GM12891 (cell line): ENCODE measurements around the gene RBM18.

Source experiments
- DNase-seq: peaks from one replicate; pipeline ENCODE4 v3.0.0; 2011; ENCODE audit warnings: low spot score; ENCODE audit not compliant: insufficient read length
- FAIRE-seq: peaks from 2 replicates; lab custom pipeline; 2011; peaks lifted over from hg19 to GRCh38; lab: Jason Lieb, UNC
- PAX5 ChIP-seq: IDR thresholded peaks from 2 replicates; pipeline ENCODE4 v1.6.1; 2011; ENCODE audit warnings: low read length, moderate library complexity, mild to moderate bottlenecking; ENCODE audit not compliant: insufficient read depth, severe bottlenecking
- POLR2A ChIP-seq: IDR thresholded peaks from 2 replicates; pipeline ENCODE4 v1.6.1; 2011; ENCODE audit warnings: low read depth, low read length, control low read depth
- POLR2AphosphoS5 ChIP-seq: IDR thresholded peaks from 2 replicates; pipeline ENCODE4 v1.6.1; 2011; ENCODE audit warnings: low read depth, low read length, control low read depth
- POU2F2 ChIP-seq: IDR thresholded peaks from 2 replicates; pipeline ENCODE4 v1.6.1; 2011; ENCODE audit warnings: low read depth, mild to moderate bottlenecking, control low read depth, low read length, moderate library complexity
- SPI1 ChIP-seq: IDR thresholded peaks from 2 replicates; pipeline ENCODE4 v1.6.1; 2011; ENCODE audit warnings: low read depth, low read length, control low read depth
- TAF1 ChIP-seq: IDR thresholded peaks from 2 replicates; pipeline ENCODE4 v1.6.1; 2011; ENCODE audit warnings: low read depth, low read length, control low read depth

RBM18 gene

DNA sequence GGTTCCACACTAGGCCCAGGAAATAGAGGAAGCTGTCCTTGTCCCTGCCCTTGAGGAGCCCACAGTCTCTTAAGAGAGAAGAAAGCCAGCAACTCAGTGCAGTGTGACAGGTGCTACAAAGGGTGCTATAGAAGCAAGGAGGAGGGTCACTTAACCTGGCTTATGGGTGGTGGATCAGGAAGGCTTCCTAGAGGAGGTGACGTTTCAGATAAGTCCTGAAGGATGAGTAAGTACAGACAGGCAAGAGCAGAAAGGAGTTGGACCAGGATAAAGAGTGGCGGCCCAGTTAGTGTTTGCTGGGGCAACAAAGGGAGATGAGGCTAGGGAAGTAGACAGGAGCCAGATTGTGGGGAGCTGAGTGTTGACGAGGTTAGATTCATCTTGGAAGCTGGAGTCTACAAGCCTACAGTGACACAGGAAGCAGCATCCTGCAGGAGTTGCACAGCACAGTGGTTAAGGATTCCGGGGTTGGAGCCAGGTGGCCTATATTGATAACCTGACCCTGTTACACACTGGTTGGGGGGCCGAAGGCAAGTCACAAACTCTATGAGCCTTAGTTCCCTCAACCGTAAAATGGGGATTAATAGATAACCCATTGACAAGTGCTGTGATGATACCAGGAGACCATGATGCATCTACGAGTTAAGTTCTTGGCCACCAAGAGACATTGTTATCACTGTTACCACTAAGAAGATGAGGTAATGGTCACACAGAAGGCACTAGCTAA, 30.5 kb downstream of the RBM18 start:
- no peak for DNase-seq
- no peak for FAIRE-seq
- TF ChIP-seq SPI1 (no peak), POLR2A (no peak), POU2F2 (no peak), POLR2AphosphoS5 (no peak), PAX5 (no peak), TAF1 (no peak)

DNA sequence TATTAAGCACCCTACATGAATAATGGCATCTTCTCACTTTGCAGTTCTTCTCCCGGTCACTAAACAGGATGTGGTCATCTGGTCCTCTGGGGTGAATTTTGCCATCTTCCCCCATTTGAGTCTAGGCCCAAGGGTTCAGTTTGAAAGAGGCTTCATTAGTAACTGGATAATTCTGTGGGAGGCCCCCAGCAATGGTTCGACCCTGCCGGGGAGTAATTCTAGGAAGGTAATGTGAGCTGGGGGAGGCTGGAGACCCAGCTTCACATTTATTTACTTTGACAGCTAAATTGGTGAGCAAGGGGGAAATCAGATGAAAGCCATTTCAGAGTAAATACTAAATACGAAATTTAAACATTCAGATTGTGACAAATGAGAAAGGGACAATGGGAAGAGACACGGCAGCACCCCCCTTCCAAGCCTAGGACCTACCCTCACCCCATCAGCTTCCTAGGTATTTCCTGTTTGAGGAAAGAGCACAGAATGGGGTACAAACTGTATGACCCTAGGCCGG, 31.8 kb downstream of the RBM18 start:
- FAIRE-seq: no peak
- no peak for TF ChIP-seq POU2F2
- no peak for TF ChIP-seq TAF1
- TF ChIP-seq SPI1: no peak
- TF ChIP-seq PAX5: no peak
- TF ChIP-seq POLR2AphosphoS5: no peak
- TF ChIP-seq POLR2A: no peak

DNA sequence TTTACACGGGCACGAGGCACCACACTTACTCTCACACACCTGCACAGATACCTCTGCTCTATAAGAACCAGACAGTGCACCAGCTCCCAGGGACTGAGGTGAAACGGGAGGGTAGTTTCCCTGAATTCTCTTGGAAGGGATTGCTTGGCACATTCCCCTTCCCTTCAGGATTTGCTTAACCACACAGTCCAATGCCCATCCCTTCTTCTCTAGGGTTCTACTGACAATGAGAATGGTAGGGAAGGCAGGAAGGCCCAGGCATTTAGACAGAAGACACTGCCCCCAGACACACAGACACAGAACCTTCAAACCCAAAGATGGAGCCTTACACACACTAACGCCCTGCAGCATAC, 35.2 kb downstream of the RBM18 start:
- no peak for TF ChIP-seq TAF1
- TF ChIP-seq PAX5: no peak
- TF ChIP-seq POU2F2: no peak
- TF ChIP-seq SPI1: no peak
- no peak for TF ChIP-seq POLR2A
- TF ChIP-seq POLR2AphosphoS5: no peak
- FAIRE-seq: no peak
- no peak for DNase-seq

More for the DNA sequence above, 31.8 kb downstream of the RBM18 start:
- no peak for DNase-seq

DNA sequence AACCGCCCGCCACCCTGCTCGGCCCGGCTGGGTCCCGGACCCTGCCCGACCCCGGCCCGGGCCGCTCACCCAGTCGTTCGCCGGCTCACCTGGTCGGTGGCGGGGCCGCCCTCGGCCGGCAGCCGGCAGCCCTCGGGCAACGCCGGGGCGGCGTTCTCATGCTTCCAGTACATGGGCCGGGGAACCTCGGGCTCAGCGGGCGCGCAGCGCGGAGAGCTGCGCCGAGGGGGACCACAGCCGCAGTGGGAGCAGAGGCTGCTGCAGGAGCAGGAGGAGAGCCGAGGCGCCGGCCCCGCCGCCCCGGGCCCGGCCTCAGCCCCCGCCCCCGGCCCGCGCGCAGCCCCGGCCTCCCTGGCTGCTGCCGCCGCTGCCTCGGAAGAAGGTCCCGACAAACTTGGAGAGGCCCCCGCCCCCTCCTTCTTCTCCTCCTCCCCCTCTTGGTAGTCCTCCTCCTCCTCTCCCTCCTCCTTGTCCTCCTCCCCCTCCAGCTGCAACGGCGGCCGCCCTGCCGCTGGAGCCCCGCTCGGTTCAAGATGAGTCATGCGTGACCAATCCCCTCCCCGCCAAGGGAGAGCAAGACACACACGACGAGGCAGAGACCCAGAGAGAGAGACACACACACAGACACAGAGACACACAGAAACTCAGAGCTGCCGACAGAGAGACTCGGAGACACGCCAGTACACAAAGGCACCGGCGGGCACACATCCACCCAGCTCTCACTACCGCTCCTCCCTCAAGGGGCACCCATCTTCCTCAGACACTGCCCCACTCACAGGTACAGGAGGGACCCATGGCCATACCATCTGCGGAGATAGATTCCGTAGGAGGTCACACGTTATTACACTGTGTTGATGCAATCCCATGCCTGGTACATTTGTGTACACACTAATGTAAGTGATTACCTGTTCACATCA, 35.8 kb downstream of the RBM18 start, which contains the start of gene LHX6:
Gene LHX6, minus strand, starts transcription at position 390 of the 917 bp plus-strand sequence. Its CDS starts 217 bp downstream, at position 173.
- FAIRE-seq: no peak
- peak; percentile 42 for DNase-seq
- TF ChIP-seq PAX5: peak; percentile 31
- TF ChIP-seq POLR2AphosphoS5: no peak

DNA sequence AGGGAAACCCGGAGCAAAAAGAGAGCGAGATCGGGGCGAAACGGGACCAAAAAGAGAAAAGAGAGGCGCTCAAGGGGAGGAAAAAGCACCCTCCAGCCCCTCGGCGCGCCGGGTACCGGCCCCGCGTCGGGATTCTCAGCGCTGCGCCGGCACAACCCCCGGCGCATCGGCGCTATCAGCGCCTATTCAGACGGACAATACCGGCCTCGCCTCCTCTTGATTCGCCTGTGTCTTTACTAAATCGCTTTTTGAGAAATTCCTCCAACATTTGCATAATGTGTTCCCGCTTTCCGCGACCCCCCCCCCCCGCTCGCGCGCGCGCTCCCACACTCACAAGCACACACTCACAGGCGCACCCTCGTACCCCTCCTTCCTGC, 36.5 kb downstream of the RBM18 start:
- TF ChIP-seq PAX5 (no peak), POLR2AphosphoS5 (no peak), POU2F2 (no peak), SPI1 (no peak), TAF1 (no peak), POLR2A (no peak)
- FAIRE-seq: no peak
- no peak for DNase-seq

DNA sequence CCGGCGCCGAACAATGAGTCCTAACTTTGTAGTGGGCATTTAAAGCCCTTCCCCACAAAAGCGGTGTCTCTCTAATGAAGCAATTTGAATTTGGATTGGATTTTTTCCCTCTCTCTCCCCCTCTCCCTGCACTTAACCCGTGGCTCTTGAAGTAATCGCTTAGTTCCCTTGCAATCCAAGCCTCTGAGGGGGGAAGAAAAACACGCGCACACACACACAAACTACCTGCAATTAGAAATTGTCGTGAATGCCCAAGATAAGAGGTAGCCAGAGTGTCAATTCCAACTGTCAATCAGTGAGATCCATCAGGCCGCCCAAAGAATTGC, 37.1 kb downstream of the RBM18 start:
- FAIRE-seq (no peak), DNase-seq (no peak)
- TF ChIP-seq POLR2A (no peak), TAF1 (no peak), POU2F2 (no peak), SPI1 (no peak), POLR2AphosphoS5 (no peak), PAX5 (no peak)

DNA sequence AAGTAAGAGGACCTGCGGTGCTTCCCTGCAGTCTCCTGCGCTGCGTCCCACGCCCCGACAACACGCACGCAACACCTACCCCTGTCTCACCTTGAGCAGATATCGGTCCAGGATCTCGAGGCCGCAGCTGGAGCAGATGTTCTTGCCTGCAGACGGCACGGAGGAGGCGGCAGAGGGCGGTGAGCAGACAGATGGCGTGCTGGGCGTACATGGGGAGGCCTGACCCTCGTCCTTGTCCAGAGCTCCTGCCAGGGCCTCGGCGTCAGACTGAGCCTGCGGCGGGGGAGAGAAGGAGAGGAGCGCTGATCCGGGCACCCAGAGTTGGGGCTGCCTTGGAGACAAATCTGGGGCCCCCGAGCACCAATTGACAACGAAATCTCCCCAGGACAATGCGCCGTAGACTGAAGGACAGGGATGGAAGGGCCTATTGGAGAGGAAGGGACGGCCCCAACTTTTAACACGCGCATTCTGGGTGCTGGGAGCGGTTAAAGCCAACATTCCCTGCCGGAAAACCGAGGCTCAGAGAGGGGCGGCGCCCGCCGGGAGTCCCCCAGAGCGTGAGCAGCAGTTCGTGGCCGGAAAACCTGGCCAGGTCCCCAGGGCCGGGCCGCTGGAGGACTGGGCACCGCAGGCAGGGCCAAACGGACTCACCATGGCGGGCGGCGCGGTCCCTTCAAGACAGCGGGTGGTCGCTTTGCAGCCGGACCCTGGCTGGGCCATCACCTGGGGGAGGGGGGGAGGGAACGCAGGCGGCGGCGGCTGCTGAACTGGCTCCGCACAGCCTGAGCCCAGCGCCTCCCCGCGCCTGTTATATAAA, 37.7 kb downstream of the RBM18 start:
- TF ChIP-seq POLR2A (no peak), POU2F2 (no peak), TAF1 (no peak), POLR2AphosphoS5 (no peak), PAX5 (no peak), SPI1 (no peak)
- no peak for FAIRE-seq
- no peak for DNase-seq

DNA sequence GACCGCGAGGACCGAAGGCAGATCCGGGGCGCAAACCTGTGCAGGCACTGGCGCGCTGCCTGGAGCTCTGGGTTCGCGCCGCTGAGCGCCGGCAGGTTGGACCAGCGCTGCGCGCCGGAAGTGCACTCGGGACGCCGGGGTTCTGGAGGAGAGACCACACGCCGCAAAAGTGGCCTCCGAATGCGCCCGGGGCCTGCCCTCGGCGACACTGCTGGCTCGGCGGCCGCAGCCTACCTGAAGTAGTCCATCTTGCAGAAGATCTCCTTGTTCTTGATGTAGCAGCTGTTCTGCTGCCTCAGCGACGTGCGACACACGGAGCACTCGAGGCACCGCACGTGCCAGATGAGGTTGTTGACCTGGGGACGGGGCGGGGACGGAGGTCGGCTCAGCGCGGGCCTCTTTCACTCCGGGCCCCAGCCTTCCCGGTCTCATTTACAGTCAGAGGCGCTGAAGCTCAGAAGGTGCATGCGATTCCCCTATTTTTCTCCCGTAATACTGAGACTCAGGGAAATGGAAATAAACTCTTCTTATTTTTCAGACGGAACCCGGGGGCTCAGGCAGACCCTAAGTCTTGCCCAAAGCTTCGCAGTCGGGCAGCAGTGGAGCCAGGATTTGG, 38.4 kb downstream of the RBM18 start:
- FAIRE-seq: no peak
- no peak for TF ChIP-seq PAX5
- no peak for DNase-seq
